Activated naive CD8-positive, alpha-beta T cell (primary cell): Measurements from ENCODE around the gene COL25A1.
A peak's percentile ranks its signal among the peaks of the same experiment; 100 is the strongest.

Experiments
- H3K27ac Mint-ChIP-seq: one replicate; pipeline ENCODE4 v1.8.0; 2021; ENCODE audit warnings: mixed read lengths
- H3K27me3 Mint-ChIP-seq: one replicate; pipeline ENCODE4 v1.8.0; 2021; ENCODE audit warnings: mixed read lengths
- H3K36me3 Mint-ChIP-seq: one replicate; pipeline ENCODE4 v1.8.0; 2021; ENCODE audit warnings: mixed read lengths
- H3K4me1 Mint-ChIP-seq: one replicate; pipeline ENCODE4 v1.8.0; 2021; ENCODE audit warnings: low read depth, mixed read lengths
- H3K4me3 Mint-ChIP-seq: one replicate; pipeline ENCODE4 v1.8.0; 2021; ENCODE audit warnings: mild to moderate bottlenecking, mixed read lengths
- H3K9me3 Mint-ChIP-seq: one replicate; pipeline ENCODE4 v1.8.0; 2021; ENCODE audit warnings: low read depth, mixed read lengths

The COL25A1 gene

GRCh38 chr4:109301651-109302360 is 652 bp downstream of the COL25A1 start:
- peaks cover 39% of the 10 kb centered on the region for H3K27me3 Mint-ChIP-seq
- H3K27ac Mint-ChIP-seq, result no peak overlapping the region
- no peaks in the 10 kb centered on the region for H3K36me3 Mint-ChIP-seq
- H3K9me3 Mint-ChIP-seq, result no peaks in the 10 kb centered on the region
- peak overlapping the region; percentile 80 for H3K4me3 Mint-ChIP-seq
- H3K4me1 Mint-ChIP-seq, result peaks cover 18% of the 10 kb centered on the region

GRCh38 chr4:109298279-109299010 is 4.0 kb downstream of the COL25A1 start:
- Mint-ChIP-seq H3K4me1 (peaks cover 18% of the 10 kb centered on the region), H3K27me3 (peaks cover 46% of the 10 kb centered on the region), H3K27ac (no peak overlapping the region), H3K4me3 (no peak overlapping the region), H3K36me3 (no peaks in the 10 kb centered on the region), H3K9me3 (no peaks in the 10 kb centered on the region)

GRCh38 chr4:109296527-109296926 is 5.9 kb downstream of the COL25A1 start:
- H3K27ac Mint-ChIP-seq, result no peak overlapping the region
- H3K27me3 Mint-ChIP-seq, result peaks cover 51% of the 10 kb centered on the region
- H3K36me3 Mint-ChIP-seq, result no peaks in the 10 kb centered on the region
- H3K4me1 Mint-ChIP-seq, result peaks cover 8% of the 10 kb centered on the region
- no peak overlapping the region for H3K4me3 Mint-ChIP-seq
- H3K9me3 Mint-ChIP-seq, result no peaks in the 10 kb centered on the region

- Mint-ChIP-seq H3K27me3 (peaks cover 40% of the 10 kb centered on the region), H3K27ac (no peak overlapping the region), H3K36me3 (no peaks in the 10 kb centered on the region), H3K4me1 (no peaks in the 10 kb centered on the region), H3K4me3 (no peak overlapping the region), H3K9me3 (no peaks in the 10 kb centered on the region)
Observed at GRCh38 chr4:109295081-109295480, 7.4 kb downstream of the COL25A1 start.

- Mint-ChIP-seq H3K4me3 (no peak overlapping the region), H3K27ac (no peak overlapping the region), H3K4me1 (no peaks in the 10 kb centered on the region), H3K27me3 (peaks cover 34% of the 10 kb centered on the region), H3K9me3 (no peaks in the 10 kb centered on the region), H3K36me3 (no peaks in the 10 kb centered on the region)
Observed at GRCh38 chr4:109294468-109295020, 7.9 kb downstream of the COL25A1 start.

- no peak overlapping the region for H3K27ac Mint-ChIP-seq
- no peaks in the 10 kb centered on the region for H3K4me1 Mint-ChIP-seq
- H3K9me3 Mint-ChIP-seq, result no peaks in the 10 kb centered on the region
- H3K27me3 Mint-ChIP-seq, result peaks cover 31% of the 10 kb centered on the region
- H3K36me3 Mint-ChIP-seq, result no peaks in the 10 kb centered on the region
- no peak overlapping the region for H3K4me3 Mint-ChIP-seq
Observed at GRCh38 chr4:109294006-109294405, 8.5 kb downstream of the COL25A1 start.

GRCh38 chr4:109291707-109292238 is 10.7 kb downstream of the COL25A1 start:
- H3K9me3 Mint-ChIP-seq, result no peaks in the 10 kb centered on the region
- H3K4me1 Mint-ChIP-seq, result no peaks in the 10 kb centered on the region

GRCh38 chr4:109290918-109291317 is 11.5 kb downstream of the COL25A1 start:
- H3K27me3 Mint-ChIP-seq, result peaks cover 19% of the 10 kb centered on the region
- no peak overlapping the region for H3K27ac Mint-ChIP-seq
- H3K9me3 Mint-ChIP-seq, result no peaks in the 10 kb centered on the region
- H3K4me1 Mint-ChIP-seq, result no peaks in the 10 kb centered on the region
- no peak overlapping the region for H3K4me3 Mint-ChIP-seq
- H3K36me3 Mint-ChIP-seq, result no peaks in the 10 kb centered on the region

More at GRCh38 chr4:109291707-109292238, 10.7 kb downstream of the COL25A1 start:
- H3K27me3 Mint-ChIP-seq, result peaks cover 25% of the 10 kb centered on the region
- no peak overlapping the region for H3K27ac Mint-ChIP-seq
- no peak overlapping the region for H3K4me3 Mint-ChIP-seq
- no peaks in the 10 kb centered on the region for H3K36me3 Mint-ChIP-seq

- Mint-ChIP-seq H3K36me3 (no peaks in the 10 kb centered on the region), H3K9me3 (no peaks in the 10 kb centered on the region), H3K27me3 (peaks cover 7% of the 10 kb centered on the region), H3K4me1 (no peaks in the 10 kb centered on the region), H3K27ac (no peak overlapping the region), H3K4me3 (no peak overlapping the region)
Observed at GRCh38 chr4:109278594-109279031, 23.8 kb downstream of the COL25A1 start.

- H3K36me3 Mint-ChIP-seq, result no peaks in the 10 kb centered on the region
- H3K4me1 Mint-ChIP-seq, result no peaks in the 10 kb centered on the region
- no peak overlapping the region for H3K27ac Mint-ChIP-seq
- peaks cover 8% of the 10 kb centered on the region for H3K27me3 Mint-ChIP-seq
- H3K4me3 Mint-ChIP-seq, result no peak overlapping the region
- no peaks in the 10 kb centered on the region for H3K9me3 Mint-ChIP-seq
Observed at GRCh38 chr4:109276482-109277095, 25.9 kb downstream of the COL25A1 start.

- H3K27ac Mint-ChIP-seq, result no peak overlapping the region
- H3K27me3 Mint-ChIP-seq, result peaks cover 6% of the 10 kb centered on the region
- H3K36me3 Mint-ChIP-seq, result no peaks in the 10 kb centered on the region
- H3K4me3 Mint-ChIP-seq, result no peak overlapping the region
- H3K4me1 Mint-ChIP-seq, result no peaks in the 10 kb centered on the region
- H3K9me3 Mint-ChIP-seq, result no peaks in the 10 kb centered on the region
Observed at GRCh38 chr4:109275066-109275745, 27.3 kb downstream of the COL25A1 start.

- Mint-ChIP-seq H3K9me3 (no peaks in the 10 kb centered on the region), H3K4me3 (no peak overlapping the region), H3K4me1 (no peaks in the 10 kb centered on the region), H3K27me3 (peaks cover 5% of the 10 kb centered on the region), H3K27ac (no peak overlapping the region), H3K36me3 (no peaks in the 10 kb centered on the region)
Observed at GRCh38 chr4:109266891-109267290, 35.6 kb downstream of the COL25A1 start.

GRCh38 chr4:109266236-109266635 is 36.2 kb downstream of the COL25A1 start:
- H3K27me3 Mint-ChIP-seq, result peaks cover 6% of the 10 kb centered on the region
- no peak overlapping the region for H3K4me3 Mint-ChIP-seq
- no peak overlapping the region for H3K27ac Mint-ChIP-seq
- H3K9me3 Mint-ChIP-seq, result no peaks in the 10 kb centered on the region
- H3K4me1 Mint-ChIP-seq, result no peaks in the 10 kb centered on the region
- H3K36me3 Mint-ChIP-seq, result no peaks in the 10 kb centered on the region

- Mint-ChIP-seq H3K27me3 (peaks cover 7% of the 10 kb centered on the region), H3K4me3 (no peak overlapping the region), H3K27ac (no peak overlapping the region), H3K4me1 (no peaks in the 10 kb centered on the region), H3K9me3 (no peaks in the 10 kb centered on the region), H3K36me3 (no peaks in the 10 kb centered on the region)
Observed at GRCh38 chr4:109263721-109264120, 38.7 kb downstream of the COL25A1 start.
